GM21528 (cell line): ENCODE measurements around the gene LRRC71.
"Not testable (repeated sequence)": the region's sequence is repeated elsewhere in the genome, so short reads cannot be mapped to it uniquely, and the experiment has no call there.

Experiments
- ATAC-seq: cut with Tn5 transposase; IDR thresholded peaks from one replicate; pipeline ENCODE4 v1.9.1; 2021; ENCODE audit warnings: mild to moderate bottlenecking, moderate library complexity; ENCODE audit not compliant: unreplicated experiment, low FRiP score

LRRC71 gene

DNA sequence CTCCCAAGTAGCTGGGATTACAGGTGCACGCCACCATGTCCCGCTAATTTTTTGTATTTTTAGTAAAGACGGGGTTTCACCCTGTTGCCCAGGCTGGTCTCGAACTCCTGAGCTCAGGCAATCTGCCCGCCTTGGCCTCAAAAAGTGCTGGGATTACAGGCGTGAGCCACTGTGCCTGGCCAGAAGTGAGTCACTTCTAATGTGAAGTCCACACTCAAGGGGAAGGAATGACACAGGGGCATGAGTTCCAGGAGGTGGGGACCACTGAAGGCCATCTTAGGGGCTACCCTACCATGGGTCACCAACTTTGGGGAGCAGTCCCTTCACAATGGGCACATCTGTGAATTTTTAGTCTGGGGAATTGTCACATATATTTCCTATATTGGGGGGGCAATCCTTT is 6.3 kb downstream of the LRRC71 start:
- ATAC-seq, result not testable (repeated sequence)

GRCh38 chr1:156927215-156928042 is 7.0 kb downstream of the LRRC71 start:
- no peak for ATAC-seq

- no peak for ATAC-seq
Measured at GRCh38 chr1:156928043-156928602, 7.7 kb downstream of the LRRC71 start.

GRCh38 chr1:156929596-156930238 is 9.3 kb downstream of the LRRC71 start:
- no peak for ATAC-seq

DNA sequence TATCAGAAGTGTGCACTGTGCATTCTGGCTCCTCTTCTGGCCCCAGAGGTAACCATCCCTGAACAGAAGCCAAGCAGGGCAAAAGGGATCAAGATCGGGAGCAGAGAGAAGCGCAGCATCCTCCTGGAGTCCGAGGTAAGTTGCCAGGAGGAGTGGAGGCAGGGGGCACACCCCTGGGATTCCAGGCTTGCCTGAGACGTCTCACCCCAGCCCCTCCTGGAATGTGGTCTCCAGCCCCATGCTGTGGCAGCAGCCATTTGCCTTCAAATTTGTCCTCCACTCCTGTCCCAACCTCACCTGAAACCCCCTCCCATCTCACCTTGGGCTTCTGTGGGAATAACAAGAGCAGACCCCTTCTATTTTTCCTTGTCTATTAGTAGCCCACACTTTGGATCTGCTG is 10.1 kb downstream of the LRRC71 start:
- ATAC-seq, result no peak

DNA sequence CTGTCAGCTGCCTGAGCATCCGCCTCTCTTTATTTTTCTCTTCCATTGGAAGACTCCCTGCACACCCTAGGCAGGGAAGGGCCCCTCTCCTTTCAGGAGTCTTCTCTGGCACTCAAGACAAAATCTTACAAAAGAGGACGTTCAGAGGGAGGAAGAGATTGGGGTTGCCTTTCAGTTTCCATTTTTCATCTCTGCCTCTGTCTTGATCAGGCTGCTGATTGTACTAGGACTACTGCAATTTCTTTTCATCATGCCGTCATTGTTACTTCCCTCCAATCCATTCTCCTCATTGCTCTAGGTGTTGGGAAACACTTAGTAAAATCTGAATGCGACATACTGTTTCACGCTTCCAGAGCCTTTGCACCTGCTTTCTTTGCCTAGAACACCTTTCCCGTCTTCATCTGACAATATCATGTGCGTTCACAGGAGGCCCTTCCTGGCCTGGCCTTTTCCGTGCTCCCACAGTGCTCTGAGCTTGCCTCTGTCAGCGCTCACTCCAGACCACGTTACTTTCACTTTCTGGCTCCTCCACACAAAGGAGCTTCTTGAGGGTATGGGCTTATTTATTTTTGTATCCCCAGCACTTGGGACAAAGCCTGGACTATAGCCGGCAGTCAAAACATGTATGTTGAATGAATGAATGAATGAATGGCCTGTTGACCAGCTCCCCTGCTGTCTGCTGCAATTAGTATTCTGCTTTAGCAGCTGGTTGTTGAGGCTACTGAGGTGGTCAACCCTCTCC is 10.9 kb downstream of the LRRC71 start:
- no peak for ATAC-seq

GRCh38 chr1:156931974-156932710 is 11.7 kb downstream of the LRRC71 start:
- ATAC-seq, result no peak

- no peak for ATAC-seq
Measured at GRCh38 chr1:156933136-156933535, 12.7 kb downstream of the LRRC71 start.

DNA sequence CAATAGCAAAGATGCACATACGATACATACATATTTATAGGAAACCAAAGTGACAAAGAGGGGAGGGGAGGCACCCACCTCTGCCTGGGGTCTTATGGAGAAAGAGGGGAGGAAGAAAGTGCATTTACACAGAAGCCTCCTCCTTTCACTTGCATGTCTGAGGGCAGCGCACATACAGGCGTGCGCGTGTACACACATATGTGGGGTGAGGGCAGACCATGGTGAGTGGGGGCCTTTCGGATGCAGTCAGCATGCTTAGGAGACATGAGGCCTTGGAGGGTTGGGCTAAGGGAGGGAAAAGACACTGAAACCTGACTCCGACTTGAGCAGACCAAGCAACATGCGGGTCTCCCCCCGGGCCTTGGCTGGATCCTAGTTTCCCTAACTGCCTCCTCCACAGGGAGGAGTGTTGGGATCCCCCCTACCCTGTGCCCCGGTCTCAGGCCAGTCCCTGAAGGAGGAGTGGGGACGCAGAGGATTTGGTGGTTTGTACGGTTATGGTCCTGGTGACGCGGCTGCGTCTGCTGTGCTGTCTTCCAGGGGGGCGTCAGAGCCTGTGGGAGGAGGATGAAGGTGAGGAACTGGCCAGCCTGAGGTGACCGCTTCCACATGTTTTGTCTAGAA is 15.2 kb downstream of the LRRC71 start:
- no peak for ATAC-seq

- no peak for ATAC-seq
Measured at GRCh38 chr1:156936191-156936590, 15.8 kb downstream of the LRRC71 start.

GRCh38 chr1:156936721-156937220 is 16.3 kb downstream of the LRRC71 start:
- ATAC-seq, result no peak

DNA sequence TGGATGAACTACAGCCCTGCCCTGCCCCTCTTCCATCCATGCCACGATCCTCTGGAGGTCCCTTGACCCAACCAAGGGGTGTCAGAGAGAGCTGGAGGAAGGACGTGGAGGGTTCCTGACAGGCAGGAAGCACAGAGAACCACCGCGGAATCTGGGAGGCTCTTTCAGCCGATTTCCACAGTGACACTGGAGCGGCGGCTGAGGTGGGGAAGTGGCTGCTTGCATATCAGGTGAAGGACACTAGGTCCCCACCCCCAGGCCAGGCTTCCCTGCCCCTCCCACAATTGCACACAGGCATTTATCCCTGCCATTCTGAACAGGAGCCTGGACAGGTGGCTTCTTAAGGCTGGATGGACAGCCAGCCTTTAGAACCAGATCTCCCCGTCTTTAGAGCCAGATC is 17.5 kb downstream of the LRRC71 start:
- no peak for ATAC-seq

- no peak for ATAC-seq
Measured at GRCh38 chr1:156938813-156939212, 18.4 kb downstream of the LRRC71 start.

GRCh38 chr1:156939786-156940334 is 19.4 kb downstream of the LRRC71 start:
- no peak for ATAC-seq

- no peak for ATAC-seq
Measured at GRCh38 chr1:156941675-156942074, 21.2 kb downstream of the LRRC71 start.

GRCh38 chr1:156942176-156942575 is 21.7 kb downstream of the LRRC71 start:
- no peak for ATAC-seq

- ATAC-seq, result no peak
Measured at GRCh38 chr1:156942576-156942975, 22.1 kb downstream of the LRRC71 start.

DNA sequence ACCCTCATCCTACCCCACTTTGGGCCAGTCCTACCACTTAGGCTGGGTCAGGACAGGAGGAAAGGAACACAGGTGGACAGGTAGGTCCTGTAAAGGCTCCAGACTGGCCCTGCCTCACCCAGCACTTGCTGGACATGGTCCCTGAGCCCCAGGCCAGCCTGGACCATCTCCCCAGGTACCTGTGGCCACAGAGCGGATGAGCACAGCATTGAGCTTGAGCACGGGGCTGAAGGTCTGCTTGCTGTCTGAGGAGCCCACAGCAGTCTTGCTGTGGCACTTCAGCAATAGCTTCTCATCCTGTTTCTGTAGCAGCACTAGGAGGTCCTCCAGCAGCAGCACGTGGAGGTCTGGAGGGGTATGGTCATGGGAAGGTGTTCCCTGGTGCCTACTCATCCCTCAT is 23.3 kb downstream of the LRRC71 start:
- no peak for ATAC-seq

DNA sequence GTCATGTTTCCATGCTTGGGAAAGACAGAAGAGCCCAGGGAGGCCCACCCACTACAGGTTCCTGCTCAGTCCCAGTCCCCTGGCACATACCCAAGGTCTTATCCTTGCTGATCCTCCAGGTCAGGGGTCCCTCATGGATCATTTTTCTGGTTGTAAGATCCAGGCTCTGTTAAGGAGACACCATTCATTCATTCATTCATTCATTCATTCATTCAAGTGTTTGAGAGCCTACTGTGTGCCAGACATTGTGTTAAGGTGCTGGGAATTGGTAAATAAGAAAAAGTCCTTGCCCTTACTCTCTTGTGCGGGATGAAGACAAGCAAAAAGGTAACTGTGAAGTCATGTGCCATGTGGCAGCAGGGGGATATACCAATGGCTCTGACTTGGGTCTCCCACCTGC is 23.8 kb downstream of the LRRC71 start:
- no peak for ATAC-seq
